ENCODE data around the gene IQCK.

Gene IQCK

DNA sequence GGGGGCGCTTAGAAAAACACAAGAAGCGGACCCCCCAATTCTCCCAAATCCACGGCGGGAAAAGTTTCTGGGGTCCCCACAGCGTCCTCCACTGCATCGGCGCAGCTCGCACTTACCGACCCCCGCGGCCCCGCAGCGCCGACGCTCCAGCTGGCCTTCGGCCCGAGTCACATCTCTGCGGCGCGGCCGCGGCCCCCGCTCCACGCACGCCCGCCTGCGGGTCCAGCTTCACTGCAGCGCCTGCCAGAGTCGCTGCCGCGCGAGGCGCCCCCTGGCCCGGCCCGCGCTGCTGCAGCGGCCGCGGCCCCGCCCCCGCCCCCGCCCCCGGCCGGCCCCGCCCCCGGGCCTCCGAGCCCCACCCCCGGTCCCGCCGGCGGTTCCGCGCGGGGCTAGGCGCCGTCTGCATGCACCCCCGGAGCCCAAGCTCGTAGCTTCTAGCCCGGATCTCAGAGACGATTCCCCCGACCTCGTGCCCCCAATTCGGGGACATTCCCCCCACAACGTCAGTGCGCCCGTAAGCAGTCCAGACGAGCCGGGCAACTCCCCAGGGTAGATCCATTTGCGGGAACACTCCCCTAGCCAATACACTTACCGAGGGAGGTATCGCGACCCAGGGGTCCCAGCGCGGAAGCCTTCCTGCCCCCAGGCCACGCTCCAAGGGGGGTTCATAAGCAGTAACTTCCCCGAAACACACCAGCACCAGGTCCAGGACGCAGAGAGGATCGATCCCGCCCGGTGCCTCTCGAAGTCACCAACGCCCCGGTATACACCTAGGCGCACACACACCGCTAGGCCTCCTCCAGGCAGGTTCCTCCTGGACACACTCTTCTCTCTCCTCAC, 166.8 kb downstream of the IQCK start, which contains the start of gene GPRC5B:
TSS of gene GPRC5B (minus strand) at position 238 of the 840 bp plus-strand sequence. CDS start 12,003 bp downstream, outside the sequence.
- DNase-seq (ENCODE audit: low read depth): peak; percentile 15

- no peak for DNase-seq (ENCODE audit: low read depth)
Observed at GRCh38 chr16:19885451-19886072, 167.5 kb downstream of the IQCK start.

- DNase-seq (ENCODE audit: low read depth): peak; percentile 62
Observed at GRCh38 chr16:19886073-19886941, 168.2 kb downstream of the IQCK start.

DNA sequence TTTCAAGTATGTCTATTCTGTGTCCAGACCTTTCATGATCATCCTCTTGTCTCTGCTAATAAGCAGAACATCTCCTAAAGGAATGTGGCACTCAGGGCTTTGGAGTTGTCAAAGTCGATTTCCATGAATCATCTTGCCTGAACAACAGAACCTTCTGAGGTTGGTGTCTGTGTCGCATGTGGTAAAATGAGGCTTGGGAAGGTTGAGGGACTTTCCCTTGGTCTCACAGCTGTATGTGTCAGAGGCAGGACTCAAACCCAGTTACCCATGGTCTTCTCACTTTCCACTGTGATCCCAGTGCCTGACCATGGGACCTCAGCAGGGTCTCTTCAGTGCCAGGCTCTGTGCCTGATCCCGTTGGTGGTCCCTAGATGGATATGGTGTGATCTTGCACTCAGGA, 170.8 kb downstream of the IQCK start:
- no peak for DNase-seq (ENCODE audit: low read depth)

- DNase-seq (ENCODE audit: low read depth): no peak
Observed at GRCh38 chr16:19890901-19891300, 172.8 kb downstream of the IQCK start.

DNA sequence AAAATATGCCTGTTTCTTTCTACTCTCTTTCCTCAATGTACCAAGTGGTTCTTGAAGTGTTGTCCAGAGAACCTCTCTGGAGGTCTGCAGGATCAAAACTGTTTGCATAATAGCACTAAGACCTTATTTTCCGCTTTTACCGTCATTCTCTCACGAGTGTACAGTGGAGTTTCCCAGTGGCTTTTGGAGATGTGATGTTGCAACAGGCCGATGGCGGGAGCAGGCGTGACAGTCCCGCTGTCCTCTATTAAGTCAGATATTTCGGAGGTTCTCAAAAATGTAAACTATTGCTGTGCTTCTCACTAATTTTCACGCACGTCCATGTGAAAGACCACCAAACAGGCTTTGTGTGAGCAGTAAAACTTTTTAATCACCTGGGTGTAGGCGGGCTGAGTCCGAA, 174.8 kb downstream of the IQCK start:
- DNase-seq (ENCODE audit: low read depth): no peak

DNA sequence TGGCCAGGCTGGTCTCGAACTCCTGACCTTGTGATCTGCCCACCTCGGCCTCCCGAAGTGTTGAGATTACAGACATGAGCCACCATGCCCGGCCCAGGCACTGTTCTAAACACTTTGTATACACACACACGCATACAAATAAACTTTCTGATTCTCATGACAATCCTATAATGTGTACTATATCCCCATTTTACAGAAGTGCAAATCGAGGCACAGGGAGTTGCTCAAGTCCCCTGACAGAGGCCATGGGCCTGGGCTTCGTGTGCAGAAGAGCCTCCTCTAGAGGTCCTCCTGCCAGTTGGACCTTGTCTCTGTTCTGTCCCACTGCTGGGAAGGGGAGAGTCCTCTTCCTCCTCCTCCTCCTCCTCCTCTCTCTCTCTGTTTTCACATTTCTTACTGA, 176.5 kb downstream of the IQCK start:
- no peak for DNase-seq (ENCODE audit: low read depth)

DNA sequence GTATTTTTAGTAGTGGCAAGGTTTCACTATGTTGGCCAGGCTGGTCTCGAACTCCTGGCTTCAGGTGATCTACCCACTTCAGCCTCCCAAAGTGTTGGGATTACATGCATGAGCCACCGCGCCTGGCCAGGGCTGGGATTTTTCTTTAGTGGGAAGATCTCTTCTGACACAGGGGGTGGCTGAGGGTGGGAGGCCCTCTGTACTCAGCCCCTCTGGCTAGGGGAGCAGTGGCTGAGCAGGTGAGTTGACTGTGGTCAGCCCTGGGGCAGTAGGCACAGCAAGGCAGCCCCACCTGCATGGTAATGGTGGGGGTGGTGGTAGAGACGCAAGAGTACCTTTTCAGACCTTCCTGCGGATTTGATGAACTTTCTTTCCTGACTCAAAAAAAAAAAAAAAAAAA, 178.9 kb downstream of the IQCK start:
- DNase-seq (ENCODE audit: low read depth): no peak

DNA sequence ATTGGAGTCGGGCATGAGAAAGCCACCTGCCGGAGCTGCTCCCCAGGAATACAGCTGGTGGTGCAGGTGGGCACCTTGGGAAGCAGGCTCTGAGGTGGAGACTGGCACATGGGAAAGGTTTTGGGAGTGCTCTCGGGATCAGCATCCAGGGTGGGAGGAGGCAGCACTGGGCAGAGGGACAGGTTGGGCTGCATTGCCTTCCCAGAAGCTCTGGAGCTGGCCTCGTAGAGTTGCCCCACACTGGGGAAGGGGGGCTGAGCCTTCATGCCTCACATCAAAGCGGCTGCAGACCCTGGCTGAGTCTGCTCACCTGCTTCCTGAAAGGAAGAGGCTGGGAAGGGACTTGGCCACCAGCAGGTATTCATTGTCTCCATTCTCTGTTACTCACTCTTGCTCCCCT, 180.1 kb downstream of the IQCK start:
- DNase-seq (ENCODE audit: low read depth): no peak

- DNase-seq (ENCODE audit: low read depth): peak; percentile 44
Observed at GRCh38 chr16:19898924-19899604, 181.0 kb downstream of the IQCK start.

- no peak for DNase-seq (ENCODE audit: low read depth)
Observed at GRCh38 chr16:19899605-19899955, 181.5 kb downstream of the IQCK start.

DNA sequence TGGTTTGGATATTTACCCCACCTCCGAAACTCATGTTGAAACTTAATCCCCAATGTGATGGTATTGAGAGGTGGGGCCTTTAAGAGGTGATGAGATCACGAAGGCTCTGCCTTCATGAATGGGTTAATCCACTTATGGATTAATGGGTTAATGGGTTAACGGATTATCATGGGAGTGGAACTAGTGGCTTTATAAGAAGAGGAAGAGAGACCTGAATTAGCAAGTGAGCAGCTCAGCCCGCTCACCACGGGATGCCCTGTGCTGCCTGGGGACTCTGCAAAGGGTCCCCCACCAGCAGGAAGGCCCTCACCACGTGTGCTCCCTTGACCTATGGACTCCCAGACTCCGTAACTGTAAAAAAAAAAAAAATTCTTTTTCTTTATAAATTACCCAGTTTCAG, 183.1 kb downstream of the IQCK start:
- DNase-seq (ENCODE audit: low read depth): no peak

GRCh38 chr16:19907161-19907992, 189.3 kb downstream of the IQCK start:
- DNase-seq (ENCODE audit: low read depth): peak; percentile 62
